ENCODE measurements around the gene NCCRP1.

The NCCRP1 gene

DNA sequence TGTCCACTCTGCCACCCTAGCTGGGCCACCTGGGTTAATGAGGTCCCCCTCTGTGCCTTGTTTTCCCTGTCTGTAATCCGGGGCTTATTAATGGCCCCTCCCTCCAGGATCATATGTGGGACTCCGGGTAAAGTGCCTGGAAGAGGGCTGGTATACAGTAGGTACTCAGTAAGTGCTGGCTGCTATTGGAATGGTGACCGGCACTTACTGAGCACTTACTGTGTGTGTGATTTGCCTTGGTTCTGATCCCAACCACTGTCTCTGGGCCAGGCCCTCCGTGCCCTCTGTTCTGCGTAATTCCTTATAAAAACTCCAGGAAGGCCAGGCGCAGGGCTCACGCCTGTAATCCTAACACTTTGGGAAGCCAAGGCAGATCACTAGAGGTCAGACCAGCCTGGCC is 30.9 kb upstream of the NCCRP1 start:
- no peak for DNase-seq

DNA sequence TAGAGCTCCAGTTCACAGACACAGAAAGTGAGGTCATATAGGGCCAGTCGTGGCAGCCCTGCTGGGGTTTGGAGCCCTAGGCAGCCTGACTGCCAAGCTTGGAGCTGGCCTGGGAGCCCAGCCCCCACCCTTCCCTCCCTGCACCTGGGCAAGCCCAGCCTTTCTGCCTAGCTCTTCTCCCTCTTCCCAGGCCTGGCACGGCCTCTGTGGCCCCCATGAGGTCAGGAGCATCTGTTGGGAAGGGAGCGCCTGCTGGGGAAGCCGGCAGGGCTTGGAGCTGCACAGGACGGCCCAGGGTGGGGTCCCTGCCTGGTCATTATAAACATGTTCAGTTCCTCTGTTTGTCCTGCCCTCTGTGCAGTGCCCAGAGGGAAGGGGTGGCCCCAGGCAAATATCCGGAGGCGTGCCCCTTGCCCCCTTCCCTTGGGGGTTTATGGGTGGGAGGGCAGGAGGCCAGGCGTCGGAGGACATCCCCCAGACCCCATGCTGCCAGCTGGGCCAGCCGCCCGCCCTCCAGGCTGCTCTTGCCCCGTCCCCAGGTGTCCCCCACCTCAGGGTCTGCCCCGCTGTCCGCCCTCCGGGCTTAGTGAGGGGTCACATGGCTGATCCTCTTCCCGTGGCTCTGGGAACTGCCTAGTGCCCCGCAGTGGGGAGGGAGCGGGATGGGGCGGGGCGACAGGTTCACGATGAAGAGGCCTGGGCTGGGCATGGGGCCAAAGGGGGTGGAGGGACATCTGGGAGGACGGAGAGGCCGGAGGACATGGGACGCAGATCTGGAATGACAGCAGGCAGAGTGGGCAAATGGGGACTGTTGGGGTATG is 30.0 kb upstream of the NCCRP1 start:
- DNase-seq, result no peak

DNA sequence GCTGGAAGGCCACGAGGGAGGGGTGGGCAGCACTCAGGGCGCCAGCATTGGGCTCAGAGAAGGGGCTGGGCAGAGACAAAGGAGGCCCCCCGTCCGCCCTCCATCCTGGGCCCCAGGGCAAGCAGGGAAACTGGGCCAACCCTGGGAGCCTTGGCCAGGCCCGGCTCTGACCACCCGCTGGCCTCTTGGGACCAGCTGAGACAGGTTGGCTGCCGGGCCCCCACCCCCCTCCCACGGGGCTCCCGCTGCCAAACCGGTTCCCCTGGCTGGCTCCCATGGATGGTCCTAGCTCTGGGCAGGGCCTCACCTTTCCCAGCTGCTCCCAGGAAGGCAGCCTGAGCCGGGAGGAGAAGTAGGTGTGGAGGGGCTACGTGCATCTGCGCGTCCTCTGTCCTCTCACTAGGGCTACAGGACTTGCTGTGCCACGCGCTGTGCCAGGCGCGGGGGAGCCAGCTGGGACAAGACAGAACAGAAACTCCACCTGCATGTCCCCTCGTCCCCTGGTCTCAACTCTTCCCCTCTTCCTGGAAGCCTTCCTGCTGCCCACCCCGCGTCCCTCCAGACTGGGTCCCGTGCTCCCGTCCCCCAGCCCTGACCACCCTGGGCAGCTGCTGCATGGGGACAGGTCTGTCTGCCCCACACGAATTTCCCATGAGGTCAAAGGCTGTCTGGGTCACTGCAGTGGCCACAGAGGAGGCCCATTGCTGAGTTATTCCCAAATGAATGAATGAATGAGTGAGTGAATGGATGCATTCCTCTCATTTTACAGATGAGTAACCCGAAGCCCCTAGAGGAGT is 29.1 kb upstream of the NCCRP1 start:
- no peak for DNase-seq

DNA sequence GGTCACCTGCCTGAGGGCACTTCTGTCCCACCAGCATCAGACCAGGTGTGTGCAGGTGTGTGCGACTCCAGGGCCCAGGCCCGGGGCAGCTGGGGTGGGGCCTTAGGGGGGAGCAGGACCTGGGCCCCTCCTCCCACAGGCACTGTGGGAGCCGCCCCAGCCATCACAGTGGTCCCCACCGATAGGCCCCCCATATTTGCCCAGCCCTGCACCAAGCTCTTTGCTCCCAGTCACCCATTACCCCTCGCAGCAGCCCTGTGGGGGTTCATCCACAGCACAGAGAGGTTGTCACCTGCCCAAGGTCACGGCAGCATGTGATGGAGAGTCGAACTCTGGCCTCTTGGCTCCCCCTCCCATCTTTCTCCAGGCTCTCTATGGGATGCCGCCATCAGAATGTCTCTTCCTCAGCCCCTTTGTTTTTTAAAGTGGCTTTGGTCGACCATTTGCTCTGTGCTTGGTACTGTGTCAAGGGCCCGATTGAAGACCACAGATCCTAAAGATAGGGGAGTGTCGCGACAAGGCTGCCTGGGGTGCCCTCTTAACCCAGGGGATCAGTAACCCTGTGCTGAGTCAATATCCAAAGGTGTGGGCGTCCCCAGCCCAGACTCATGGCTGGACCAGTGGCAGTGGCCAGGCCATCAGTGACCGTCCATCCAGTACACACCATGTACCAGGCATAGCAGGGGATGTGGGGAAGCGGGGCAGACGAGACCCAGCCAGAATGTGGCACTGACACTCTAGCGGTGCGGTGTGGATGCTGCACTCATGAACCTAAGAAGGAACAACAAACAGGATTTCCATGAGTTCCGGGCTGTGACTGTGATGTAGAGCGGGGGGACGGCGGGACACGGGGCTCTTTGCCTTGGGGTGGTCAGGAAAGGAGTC is 28.3 kb upstream of the NCCRP1 start:
- no peak for DNase-seq

DNA sequence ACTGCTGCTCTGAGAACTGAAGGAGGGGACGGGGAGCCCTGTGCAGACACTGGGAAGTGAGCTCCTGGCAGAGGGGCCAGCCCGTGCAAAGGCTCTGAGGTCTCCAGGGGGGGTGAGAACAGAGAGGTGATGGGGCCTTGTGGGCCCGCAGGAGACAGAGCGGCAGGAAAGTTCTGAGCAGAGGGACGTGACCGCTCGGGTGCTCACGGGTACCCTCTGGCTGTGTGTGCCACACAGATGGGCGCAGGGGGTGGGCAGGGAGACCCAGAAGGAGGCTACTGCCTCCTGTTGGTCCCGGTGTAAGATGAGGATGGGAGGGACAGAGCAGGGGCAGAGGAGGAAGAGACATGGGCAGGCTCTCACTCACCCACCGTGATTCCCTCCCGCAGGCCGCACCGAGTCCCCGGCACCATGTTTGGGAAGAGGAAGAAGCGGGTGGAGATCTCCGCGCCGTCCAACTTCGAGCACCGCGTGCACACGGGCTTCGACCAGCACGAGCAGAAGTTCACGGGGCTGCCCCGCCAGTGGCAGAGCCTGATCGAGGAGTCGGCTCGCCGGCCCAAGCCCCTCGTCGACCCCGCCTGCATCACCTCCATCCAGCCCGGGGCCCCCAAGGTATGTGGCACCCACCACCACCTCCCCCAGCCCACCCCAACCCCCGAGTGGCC is 27.5 kb upstream of the NCCRP1 start:
- no peak for DNase-seq

DNA sequence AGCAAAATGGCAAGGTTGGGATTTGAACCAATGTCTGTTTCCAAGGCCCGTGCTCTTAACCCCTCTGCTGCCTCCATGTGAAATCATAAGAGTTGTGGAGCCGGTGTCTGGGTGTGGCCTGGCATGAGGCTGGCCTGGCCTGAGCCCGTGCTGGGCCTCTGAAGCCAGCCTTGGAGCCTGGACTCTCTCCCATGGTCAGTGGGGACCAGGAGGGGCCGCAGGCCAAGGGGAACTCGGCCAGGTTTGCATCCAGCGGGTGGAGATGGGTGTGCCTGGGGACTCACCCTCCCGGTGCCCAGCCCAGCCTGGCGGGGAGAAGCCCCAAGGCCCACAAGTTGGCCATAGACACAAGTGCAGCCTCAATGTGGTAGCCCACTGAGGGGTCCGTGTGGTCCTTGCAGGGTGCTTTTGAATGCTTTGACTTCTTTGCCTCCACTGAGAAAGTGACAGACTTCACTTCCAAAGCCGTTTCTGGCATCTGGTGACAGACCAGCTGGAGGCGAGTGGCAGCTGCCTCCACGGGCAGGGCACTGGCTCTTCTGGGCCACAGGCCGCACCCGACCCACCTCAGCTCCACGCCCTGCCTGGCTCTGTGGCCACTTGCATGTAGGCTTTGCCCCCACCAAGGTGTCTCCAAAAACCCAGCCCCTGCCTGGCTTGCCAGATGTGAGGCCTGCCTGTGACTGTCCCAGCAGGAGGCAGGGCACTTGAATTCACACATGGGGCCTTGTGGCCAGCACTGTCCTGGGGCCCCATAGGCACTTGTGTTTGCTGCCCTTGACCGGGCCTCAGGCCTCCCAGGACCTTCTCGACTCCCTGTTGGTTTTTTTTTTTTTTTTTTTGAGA is 26.2 kb upstream of the NCCRP1 start:
- no peak for DNase-seq

DNA sequence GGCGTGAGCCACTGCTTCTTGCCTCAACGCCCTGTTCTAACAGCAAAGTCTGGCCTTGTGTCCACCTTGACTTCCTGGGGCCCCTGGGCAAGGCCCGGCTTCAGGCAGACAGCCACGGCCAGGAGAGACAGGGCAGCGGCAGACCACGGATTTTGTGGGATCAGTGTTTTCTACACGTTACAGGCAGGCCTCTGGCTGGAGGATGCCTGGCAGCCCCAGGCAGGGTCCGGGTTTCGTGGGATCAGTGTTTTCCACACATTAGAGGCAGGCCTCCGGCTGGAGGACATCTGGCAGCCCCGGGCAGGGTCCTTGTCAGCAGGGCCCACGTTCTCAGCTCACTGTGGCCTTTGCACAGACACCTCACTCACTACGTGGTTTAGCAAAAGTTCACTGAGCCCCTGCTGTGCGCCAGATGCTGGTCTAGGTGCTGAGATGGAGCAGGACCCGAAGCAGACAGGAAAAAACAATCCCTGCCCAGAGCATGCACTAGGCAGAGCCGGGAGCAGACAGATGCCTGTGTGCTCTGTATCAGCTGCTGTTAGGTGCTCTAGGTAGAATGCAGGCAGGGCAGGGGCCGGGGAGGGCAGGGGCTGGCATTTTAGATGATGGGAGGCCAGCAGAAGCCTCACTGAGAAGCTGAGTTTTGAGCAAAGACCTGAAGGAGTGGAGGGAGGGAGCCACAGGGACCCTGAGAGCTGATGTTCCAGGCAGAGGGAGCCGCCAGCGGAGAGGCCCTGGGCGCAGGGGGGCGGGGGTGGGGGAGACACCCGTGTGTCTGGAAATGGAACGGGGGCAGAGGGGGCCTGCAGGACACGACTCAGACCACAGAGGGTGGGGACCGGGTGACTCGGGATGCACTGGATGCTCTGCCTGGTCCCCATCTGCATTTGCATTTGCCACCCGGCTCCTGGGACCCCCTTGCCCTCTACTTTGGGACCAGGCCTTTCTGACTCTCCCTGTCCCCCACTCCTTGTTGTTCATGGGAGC is 25.0 kb upstream of the NCCRP1 start:
- no peak for DNase-seq

DNA sequence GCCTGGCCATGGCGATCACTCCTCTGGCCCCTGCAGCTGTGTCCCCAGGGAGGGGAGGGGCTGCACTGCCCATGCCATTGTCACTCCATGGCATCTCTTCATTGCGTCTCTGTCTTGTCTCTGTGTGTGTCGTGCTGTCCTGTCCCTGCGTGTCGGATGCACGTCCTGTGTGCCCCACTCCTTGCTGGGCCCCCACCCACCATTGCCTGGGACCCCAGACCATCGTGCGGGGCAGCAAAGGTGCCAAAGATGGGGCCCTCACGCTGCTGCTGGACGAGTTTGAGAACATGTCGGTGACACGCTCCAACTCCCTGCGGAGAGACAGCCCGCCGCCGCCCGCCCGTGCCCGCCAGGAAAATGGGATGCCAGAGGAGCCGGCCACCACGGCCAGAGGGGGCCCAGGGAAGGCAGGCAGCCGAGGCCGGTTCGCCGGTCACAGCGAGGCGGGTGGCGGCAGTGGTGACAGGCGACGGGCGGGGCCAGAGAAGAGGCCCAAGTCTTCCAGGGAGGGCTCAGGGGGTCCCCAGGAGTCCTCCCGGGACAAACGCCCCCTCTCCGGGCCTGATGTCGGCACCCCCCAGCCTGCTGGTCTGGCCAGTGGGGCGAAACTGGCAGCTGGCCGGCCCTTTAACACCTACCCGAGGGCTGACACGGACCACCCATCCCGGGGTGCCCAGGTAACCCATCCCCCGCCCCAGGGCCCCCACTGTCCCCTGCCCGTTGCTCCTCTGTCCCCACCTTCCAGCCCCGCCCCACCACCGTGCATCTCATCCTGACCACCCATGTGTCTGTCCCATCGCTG is 23.9 kb upstream of the NCCRP1 start:
- DNase-seq, result no peak

DNA sequence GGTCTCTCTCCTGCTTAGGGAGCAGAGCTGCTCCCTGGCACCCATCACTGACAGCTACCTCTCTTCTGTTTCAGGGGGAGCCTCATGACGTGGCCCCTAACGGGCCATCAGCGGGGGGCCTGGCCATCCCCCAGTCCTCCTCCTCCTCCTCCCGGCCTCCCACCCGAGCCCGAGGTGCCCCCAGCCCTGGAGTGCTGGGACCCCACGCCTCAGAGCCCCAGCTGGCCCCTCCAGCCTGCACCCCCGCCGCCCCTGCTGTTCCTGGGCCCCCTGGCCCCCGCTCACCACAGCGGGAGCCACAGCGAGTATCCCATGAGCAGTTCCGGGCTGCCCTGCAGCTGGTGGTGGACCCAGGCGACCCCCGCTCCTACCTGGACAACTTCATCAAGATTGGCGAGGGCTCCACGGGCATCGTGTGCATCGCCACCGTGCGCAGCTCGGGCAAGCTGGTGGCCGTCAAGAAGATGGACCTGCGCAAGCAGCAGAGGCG is 23.2 kb upstream of the NCCRP1 start:
- no peak for DNase-seq

DNA sequence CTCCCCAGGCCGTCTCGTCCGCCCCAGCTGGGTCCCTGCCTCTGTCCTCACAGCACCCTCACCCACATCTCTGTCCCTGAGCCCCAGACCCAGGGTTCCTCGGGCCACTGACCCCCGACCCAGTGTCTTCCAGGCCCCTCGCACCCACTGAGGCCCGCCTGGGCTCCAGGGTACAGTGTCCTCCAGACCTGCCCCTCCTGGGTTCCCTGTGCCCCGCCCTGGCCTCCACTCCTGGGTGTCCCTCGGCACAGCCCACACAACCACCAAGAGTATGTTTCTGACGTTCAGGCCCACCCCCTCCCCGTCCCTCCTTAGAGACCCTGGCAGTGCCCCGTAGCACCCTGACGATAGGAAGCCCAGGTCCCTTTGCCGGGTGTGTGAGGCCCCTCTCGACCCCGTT is 22.6 kb upstream of the NCCRP1 start:
- no peak for DNase-seq

DNA sequence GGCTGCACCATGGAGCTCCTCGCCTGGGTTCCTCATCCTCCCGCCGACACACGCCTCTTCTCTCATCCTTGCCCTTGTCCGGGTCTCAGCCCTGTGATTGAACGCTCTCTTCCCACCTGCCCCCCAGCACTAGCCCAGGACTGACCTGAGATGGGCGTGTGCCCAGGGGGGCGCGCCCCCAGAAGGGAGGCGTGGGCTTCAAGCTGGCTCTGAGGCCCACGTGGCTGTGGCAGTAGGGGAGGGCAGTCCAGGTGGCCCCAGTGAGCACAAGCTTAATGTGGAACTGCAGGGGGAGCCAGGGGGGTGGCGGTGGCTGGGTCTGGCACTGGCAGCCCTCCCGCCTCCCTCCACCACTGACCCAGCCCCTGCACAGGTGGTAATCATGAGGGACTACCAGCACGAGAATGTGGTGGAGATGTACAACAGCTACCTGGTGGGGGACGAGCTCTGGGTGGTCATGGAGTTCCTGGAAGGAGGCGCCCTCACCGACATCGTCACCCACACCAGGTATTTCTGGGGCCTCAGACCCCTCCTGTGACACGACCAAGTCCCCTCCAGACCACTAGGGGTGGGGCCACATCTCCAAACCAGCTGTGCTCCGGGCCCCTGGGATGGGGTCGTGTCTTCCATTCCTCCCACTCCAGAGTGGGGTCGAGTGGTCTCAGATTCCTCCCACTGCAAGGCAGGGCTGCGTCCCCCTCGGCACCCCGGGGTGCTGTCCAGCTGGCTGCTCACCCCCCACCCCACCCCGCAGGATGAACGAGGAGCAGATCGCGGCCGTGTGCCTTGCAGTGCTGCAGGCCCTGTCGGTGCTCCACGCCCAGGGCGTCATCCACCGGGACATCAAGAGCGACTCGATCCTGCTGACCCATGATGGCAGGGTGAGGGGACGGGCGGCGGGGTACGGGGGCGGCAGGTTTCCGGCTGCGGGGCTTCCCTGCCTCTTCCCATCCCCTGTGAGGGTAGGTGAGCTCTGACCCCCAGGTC is 21.9 kb upstream of the NCCRP1 start:
- DNase-seq, result no peak

DNA sequence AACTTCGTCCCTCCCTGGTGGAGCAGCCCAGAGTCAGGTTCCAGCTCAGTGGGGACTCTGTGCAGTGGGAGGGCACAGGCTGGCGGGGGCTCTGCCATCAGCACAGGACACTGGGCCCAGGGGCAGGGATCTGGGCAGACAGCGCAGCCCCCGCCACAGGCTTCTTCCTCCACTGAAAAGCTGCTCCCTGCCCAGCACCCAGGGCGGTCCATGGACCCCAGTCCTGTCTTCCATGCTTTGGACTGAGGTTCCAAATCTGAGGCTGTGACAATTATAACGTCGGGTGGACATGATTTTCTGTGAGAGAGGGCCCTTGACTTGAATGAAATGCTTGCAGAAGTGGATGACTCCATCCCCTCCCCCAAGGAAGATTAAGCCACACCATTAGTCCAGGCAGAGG is 21.2 kb upstream of the NCCRP1 start:
- no peak for DNase-seq

DNA sequence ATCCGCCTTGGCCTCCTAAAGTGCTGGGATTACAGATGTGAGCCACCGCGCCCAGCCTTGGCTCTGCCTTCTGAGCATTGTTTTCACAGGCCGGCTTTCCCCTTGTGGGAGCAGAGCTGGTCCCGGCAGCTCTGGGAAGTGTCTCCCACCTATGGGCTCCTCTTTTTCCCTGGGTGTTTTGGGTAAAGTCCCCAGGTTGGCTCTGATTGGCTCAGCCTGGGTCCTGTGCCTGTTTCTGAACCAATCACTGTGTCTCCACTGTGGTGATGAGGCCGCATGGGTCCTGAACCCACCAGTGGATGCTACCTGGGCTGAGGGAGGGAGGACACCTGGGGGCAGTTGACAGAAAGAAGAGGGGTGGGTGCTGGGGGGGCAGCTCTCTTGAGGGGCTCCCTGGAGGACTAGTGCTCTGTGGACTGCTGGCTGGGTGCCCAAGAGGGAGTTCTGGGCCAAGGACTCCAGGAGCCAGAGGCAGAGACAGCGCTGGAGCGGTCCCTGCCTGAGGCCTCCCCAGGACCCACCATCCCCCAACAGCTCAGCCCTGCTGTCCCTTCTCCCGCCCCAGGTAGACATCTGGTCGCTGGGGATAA is 19.6 kb upstream of the NCCRP1 start:
- no peak for DNase-seq

DNA sequence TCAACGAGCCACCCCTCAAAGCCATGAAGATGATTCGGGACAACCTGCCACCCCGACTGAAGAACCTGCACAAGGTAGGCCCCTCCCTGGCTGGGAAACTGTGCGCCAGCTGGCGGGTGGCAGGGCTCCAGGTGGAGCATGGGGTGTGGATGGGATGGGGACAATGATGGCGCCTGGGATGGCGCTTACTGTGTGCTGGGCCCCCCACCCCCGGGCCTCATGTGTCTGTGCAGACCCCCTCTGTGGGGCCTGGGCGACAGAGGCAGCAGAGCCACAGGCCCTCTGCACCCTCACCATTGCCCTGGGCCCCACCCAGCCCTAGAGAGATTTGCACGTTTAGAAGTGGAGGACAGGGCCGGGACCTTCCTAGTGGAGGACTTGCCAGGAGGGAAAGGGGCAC is 19.0 kb upstream of the NCCRP1 start:
- DNase-seq, result no peak

DNA sequence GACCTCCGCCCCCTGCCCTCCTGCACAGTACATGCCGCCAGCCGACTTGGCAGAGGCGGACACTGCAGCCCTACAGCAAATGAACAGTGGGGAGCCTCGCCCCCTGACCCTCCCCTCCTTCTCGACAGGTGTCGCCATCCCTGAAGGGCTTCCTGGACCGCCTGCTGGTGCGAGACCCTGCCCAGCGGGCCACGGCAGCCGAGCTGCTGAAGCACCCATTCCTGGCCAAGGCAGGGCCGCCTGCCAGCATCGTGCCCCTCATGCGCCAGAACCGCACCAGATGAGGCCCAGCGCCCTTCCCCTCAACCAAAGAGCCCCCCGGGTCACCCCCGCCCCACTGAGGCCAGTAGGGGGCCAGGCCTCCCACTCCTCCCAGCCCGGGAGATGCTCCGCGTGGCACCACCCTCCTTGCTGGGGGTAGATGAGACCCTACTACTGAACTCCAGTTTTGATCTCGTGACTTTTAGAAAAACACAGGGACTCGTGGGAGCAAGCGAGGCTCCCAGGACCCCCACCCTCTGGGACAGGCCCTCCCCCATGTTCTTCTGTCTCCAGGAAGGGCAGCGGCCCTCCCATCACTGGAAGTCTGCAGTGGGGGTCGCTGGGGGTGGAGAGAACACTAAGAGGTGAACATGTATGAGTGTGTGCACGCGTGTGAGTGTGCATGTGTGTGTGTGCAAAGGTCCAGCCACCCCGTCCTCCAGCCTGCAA is 18.3 kb upstream of the NCCRP1 start:
- no peak for DNase-seq

DNA sequence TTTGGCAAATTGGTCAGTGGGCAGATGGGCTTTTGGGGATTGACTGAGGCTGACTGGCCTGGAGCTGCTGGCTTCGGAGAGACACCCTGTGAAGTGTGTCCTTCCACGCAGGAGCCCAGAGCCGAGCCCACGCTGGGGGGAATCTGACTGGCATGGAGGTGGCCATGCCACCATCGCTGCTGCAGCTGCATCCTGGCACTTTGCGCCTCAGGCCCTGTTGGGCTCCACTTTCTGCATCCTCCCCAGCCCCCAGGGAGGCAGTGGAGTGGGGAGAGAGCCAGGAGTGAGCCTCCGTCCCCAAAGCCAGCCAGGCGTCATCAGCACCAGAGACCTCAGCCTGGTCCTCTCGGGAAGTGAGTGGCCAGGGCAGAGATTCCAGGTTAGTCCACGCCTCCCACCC is 17.0 kb upstream of the NCCRP1 start:
- DNase-seq, result no peak

DNA sequence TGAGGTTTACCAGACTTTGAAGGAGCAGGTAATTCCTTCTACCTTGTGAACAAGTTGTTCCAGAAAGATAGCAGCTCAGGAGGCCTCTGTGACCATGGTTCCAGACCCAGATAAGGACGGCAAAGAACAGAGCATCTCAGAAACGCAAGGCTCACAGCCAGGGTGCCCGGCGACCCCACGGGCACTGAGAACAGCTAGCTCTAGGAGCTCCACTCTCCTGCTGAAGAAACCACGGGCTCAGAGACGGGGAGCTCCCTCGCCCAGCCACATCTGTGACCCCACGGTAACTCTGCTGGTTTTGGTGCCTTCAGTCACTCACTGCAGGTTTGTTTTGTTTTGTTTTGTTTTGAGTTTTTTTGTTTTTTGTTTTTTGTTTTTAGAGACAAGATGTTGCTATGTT is 16.0 kb upstream of the NCCRP1 start:
- no peak for DNase-seq
